ENCODE results near the gene SDHA.

SDHA gene

DNA sequence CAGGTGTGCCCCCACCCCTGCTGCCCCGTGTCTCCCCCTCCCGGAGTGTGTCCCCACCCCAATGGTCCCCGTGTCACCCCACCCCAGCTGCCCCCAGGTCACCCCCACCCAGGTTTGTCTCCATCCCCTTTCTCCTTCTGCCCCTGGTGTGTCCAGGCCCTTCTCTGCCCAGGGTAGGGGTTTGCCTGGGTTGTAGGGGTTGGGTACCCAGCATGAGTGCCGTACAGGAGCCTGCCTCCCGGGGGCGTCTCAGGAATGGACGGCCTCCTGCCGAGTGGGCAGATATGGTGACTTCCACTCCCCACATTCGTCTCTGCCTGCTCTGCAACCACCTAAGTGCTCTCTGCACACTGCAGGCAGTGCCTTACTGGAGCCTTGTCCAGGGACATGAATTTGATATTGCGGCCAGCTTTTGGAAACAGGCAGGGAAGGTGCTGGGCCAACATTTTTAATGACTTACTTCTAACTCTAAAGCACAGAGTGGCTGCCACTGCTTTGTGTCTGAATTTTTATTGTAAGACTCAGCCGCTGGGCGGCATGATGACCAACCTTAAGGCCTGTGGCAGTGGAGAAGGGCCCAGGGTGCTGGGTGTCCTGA is 20.1 kb upstream of the SDHA start:
- no peak for DNase-seq (ENCODE audit: extremely low read depth, low read depth)
- H3K4me3 ChIP-seq (replicated peaks; ENCODE audit: low read depth, low read length) = no peak overlapping the region
- TF ChIP-seq, protein P1, sequence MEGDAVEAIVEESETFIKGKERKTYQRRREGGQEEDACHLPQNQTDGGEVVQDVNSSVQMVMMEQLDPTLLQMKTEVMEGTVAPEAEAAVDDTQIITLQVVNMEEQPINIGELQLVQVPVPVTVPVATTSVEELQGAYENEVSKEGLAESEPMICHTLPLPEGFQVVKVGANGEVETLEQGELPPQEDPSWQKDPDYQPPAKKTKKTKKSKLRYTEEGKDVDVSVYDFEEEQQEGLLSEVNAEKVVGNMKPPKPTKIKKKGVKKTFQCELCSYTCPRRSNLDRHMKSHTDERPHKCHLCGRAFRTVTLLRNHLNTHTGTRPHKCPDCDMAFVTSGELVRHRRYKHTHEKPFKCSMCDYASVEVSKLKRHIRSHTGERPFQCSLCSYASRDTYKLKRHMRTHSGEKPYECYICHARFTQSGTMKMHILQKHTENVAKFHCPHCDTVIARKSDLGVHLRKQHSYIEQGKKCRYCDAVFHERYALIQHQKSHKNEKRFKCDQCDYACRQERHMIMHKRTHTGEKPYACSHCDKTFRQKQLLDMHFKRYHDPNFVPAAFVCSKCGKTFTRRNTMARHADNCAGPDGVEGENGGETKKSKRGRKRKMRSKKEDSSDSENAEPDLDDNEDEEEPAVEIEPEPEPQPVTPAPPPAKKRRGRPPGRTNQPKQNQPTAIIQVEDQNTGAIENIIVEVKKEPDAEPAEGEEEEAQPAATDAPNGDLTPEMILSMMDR (IDR thresholded peaks at IDR 0.05; ENCODE audit: low read depth, low read length, missing control alignments) = no peak

DNA sequence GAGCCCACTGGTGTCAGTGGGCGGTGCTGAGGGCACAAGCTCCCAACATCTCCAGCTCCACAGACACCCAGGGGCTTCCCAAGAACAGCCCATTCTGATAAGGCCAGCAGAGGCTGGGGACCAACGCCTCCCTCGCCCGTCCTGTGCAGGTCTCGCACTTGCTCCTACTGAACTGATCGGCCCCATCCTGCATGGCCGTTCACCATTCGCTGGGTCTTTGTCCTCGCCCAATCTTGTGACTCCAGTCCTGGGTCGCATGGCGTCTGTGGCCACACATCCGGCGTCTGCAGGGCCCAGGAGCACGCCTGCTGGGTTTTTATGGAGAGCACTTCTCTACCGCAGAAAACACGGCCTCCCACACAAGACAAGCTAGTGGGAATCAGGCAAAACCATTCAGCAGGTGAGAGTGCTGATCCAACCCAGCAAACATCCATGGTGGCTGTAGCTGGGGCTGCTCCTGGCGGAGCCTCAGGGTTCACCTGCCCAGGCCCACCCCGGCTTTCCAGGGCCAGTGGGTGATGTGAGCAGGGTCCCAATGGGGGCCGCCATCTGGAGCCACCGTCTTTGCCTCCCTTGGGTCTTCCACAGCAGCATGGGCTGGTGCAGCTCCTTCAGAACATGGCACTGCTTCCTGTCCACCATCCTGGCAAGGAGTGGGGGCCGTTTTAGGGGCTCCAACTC is 19.5 kb upstream of the SDHA start:
- TF ChIP-seq, protein P1 (IDR thresholded peaks at IDR 0.05; ENCODE audit: low read depth, low read length, missing control alignments) = no peak
- DNase-seq (ENCODE audit: extremely low read depth, low read depth) = no peak
- no peak overlapping the region for H3K4me3 ChIP-seq (replicated peaks; ENCODE audit: low read depth, low read length)

DNA sequence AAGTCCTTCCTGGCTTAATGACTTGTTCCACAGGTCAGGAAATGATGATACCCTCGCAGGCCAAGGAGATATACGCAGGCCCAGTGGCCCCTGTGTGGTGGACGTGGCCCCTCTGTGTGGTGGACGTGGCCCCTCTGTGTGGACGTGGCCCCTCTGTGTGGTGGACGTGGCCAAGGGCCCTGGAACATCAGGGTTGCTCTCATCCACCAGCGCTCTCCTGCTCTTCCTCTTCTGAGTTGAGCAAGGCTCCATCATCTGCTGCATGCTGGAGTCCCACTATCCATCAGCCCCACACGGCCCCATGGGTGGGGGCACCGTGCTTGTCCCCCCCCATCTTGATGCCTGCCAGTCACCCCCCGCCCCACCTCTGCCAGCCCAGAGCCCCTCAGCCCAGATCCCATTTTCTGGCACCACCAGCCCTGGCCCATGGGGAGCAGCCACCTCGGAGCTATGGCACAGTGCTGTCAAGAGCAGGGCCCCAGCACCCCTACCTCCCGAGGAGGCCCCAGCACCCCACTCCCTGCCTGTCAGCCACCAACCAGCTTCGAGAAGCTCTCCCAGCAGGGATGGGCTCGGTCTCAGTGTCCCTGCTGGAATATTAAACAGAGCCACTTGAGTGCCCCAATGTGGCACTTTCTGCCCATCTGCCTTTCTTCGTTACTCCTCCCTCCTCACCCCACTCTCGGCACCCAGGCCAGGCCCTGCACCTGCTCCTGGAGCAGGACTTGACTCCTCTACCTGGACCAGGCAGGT is 18.7 kb upstream of the SDHA start:
- no peak for DNase-seq (ENCODE audit: extremely low read depth, low read depth)
- no peak overlapping the region for H3K4me3 ChIP-seq (replicated peaks; ENCODE audit: low read depth, low read length)
- TF ChIP-seq, protein P1 (IDR thresholded peaks at IDR 0.05; ENCODE audit: low read depth, low read length, missing control alignments) = no peak

DNA sequence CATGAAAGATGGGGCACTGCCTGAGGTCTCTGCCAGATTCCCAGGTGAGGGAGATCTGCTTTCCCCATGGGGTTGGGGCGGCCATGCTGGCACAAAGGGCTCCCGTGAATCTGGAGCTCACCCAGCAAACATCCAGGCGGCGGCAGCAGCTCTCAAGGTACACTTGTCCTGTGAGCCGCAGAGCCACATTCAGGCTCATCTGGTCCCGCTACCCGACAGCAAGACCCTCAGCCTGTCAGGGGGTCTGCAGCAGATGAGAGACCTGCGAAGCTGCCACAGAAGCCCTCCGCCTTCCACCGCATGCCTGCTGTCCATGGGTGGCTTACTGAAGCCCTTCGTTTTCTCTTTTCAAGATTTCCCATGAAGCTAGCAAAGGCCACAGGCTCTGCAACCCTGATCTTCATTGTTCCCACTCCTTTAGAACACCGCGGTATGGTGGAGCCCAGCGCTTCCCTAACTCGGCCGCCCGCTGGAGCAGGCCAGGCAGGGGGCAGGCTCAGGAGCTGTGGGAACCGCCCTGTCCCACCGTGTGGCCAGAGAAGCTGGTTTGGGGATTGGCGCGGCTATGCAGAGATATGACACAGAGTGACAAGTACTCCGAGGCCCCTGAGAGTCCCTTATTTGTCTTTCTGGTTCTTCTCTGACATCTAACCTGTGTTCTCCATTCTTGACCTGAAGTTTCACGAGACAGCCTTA is 18.0 kb upstream of the SDHA start:
- DNase-seq (ENCODE audit: extremely low read depth, low read depth) = no peak
- no peak overlapping the region for H3K4me3 ChIP-seq (replicated peaks; ENCODE audit: low read depth, low read length)
- TF ChIP-seq, protein P1 (IDR thresholded peaks at IDR 0.05; ENCODE audit: low read depth, low read length, missing control alignments) = no peak

- TF ChIP-seq, protein P1 (IDR thresholded peaks at IDR 0.05; ENCODE audit: low read depth, low read length, missing control alignments) = no peak
- H3K4me3 ChIP-seq (replicated peaks; ENCODE audit: low read depth, low read length) = no peak overlapping the region
- DNase-seq (ENCODE audit: extremely low read depth, low read depth) = no peak
Observed at GRCh38 chr5:200985-201384, 17.1 kb upstream of the SDHA start.

DNA sequence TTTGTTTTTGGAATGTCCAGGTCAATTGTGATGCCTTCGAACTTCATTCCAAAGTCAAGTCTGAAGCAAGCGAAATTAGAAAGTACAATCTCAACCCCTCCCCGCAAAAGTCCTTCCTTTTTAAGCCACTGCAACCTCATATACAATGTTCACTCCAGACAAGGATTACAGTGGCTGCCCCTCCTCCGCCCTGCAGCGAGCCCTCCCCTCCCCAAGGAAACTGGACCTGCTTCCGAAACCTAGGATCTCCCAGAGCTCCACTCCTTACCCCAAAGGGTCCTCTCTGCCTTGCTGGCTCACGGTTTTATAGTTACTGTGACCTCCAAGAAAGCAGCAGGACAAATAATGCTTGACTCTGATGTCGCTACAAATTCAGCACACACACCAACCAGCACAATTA is 16.4 kb upstream of the SDHA start:
- no peak overlapping the region for H3K4me3 ChIP-seq (replicated peaks; ENCODE audit: low read depth, low read length)
- no peak for DNase-seq (ENCODE audit: extremely low read depth, low read depth)
- TF ChIP-seq, protein P1 (IDR thresholded peaks at IDR 0.05; ENCODE audit: low read depth, low read length, missing control alignments) = no peak
